ENCODE data around the gene EFHC2.
"Not testable (repeated sequence)": the region's sequence is repeated elsewhere in the genome, so short reads cannot be mapped to it uniquely, and the experiment has no call there.

Gene EFHC2

GRCh38 chrX:44227991-44228390 lies 115.5 kb downstream of the EFHC2 start:
- DNase-seq: no peak

GRCh38 chrX:44225667-44226066 lies 117.8 kb downstream of the EFHC2 start:
- no peak for DNase-seq

- no peak for DNase-seq
Measured at GRCh38 chrX:44224760-44225159, 118.7 kb downstream of the EFHC2 start.

DNA sequence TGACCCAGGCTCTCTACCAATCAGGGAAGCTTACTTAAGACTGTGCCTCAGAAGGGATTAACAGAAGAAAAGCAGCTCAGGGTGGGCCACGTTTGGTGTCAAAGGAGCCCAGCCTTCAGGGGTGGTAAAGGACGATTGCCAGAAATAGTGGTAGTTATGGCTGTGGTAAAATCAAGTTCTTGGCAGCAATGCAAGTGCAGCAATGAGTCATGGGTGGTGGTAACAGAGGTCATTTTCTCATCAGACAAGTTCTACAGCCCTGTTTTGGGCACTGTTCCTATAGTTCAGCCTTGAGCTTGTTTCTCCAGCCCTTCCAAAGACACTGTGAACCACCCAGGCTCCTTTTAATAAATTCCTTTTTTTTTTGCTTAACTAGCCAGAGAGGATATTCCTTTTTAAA lies 120.3 kb downstream of the EFHC2 start:
- no peak for DNase-seq

DNA sequence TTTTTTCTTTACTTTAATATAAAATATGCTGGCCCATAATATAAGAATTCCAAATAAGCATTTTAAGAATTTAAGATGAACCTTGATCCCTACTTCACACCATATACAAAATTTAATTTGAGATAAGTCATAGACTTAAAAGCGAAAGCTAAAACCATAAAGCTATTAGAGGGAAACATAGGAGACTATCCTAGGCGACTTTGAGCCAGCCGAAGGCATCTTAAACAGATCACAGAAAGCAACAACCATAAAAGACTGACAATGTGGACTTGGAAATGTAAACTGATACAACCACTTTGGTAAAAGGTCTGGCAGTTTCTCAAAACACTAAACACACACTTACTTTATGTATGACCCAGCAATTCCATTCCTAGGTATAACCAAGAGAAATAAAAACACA lies 125.0 kb downstream of the EFHC2 start:
- no peak for DNase-seq

DNA sequence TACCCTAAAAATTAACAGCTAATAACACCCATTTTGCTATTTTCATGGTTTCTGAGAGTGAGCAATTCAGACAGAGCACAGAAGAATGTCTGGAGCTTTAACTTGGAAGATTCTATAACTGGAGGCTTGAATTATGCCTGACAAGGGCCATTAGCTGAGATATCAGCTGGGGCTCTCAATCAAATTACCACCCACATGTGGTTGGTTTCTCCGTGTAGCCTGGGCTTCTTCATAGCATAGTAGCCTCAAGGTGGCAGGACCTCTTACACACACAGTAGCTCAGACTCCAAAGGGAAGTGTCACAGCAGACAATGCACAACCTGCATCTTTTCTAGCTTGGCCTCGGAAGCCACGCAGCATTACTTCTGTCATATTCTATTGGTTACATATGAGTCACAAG lies 127.3 kb downstream of the EFHC2 start:
- no peak for DNase-seq

GRCh38 chrX:44203791-44204190 lies 139.7 kb downstream of the EFHC2 start:
- no peak for DNase-seq

DNA sequence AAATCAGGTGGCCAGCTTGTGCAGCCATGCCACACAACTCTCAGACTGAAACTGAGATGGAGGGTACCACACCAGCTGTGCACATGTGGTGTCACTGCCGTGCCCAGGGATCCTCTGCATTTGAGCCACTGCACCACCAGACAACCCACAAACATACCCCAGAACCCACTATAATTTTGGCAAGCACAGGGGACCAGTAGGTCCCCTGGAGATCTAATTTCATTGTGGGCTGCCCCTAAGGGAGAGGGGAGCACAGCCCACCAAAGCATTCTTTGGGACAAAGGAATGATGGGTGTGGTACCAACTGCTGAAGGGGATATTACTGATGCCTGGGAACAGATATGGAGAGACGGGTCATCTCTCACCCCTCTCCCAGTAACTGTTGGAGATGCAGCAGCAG lies 140.9 kb downstream of the EFHC2 start:
- no peak for DNase-seq

- no peak for DNase-seq
Measured at GRCh38 chrX:44189116-44189515, 154.4 kb downstream of the EFHC2 start.

- not testable (repeated sequence) for DNase-seq
Measured at GRCh38 chrX:44187915-44188314, 155.6 kb downstream of the EFHC2 start.

- DNase-seq: no peak
Measured at GRCh38 chrX:44183329-44183728, 160.1 kb downstream of the EFHC2 start.

DNA sequence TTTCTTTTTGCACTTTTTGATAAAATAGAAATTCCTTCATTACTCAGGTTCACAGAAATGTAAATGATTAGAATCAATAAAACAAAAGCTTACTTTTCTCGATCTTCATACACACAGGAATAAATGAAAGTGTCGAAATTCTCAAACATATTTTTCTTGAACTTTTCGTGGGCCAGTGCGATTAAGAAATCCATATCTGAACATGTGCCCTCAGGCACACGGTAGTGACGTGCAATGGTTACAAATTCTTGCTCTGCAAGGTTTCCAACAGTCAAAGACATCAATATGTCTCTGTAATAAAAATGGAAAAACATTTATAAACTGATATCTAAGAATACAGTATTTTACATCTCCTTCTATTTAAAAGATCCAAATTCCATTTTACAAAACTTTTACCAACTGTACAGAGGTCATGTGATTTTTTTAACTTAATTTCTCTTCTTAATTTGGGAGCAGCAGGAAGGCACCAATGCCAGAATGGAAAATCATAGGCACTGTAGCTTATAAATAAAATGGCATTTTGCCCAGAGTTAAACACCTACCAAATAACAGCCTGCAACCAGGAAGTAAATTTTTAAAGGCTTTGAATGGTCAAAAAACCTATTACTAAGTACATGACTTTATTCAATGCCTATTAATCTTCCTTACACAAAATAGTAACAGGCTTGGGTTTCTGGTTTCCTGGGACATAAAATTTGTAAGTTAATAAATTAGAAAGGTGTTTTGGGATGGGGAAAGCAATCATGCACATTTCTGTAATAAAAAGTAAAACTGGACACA lies 165.0 kb downstream of the EFHC2 start:
- DNase-seq: no peak

- no peak for DNase-seq
Measured at GRCh38 chrX:44175455-44175854, 168.0 kb downstream of the EFHC2 start.

GRCh38 chrX:44174061-44174460 lies 169.4 kb downstream of the EFHC2 start:
- DNase-seq: no peak

DNA sequence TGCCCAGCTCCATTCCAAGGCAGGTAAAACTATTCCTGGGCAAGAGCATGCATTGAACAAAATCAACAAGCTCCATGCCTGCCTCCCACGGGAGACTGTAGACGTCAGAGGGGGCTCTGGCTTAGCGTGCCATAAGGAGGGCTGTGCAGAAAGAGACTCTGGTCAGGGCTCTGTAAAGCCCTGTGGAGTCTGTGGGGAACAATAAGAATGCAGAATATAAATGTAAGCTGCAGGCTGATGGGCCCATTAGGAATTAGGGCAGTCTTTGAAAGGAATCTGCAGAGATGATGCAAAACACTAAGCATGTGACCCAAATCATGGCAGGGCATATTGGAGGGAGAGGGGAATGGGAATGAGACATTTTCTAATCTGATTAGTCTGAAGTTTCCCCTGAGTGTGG lies 170.3 kb downstream of the EFHC2 start:
- DNase-seq: no peak

DNA sequence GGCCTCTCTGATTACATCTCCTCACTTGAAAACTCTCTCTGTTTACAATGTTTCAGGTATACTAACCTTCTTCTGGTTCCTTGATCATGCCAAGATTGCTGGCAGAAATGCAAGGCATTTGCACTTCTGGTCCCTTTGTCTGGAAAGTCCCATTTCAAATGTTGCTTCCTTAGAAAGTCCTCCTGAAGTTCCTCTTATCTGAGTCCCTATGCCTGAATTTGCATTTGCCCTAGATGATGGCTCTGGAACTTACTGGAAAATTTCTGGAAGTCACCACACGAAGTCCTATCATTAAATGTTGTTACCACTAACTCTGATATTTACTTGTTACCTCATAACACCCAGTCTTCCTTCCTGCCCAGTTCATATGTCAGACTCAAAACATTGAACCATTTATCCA lies 176.4 kb downstream of the EFHC2 start:
- no peak for DNase-seq

- no peak for DNase-seq
Measured at GRCh38 chrX:44162964-44163475, 180.5 kb downstream of the EFHC2 start.

- DNase-seq: no peak
Measured at GRCh38 chrX:44157858-44158257, 185.6 kb downstream of the EFHC2 start.

DNA sequence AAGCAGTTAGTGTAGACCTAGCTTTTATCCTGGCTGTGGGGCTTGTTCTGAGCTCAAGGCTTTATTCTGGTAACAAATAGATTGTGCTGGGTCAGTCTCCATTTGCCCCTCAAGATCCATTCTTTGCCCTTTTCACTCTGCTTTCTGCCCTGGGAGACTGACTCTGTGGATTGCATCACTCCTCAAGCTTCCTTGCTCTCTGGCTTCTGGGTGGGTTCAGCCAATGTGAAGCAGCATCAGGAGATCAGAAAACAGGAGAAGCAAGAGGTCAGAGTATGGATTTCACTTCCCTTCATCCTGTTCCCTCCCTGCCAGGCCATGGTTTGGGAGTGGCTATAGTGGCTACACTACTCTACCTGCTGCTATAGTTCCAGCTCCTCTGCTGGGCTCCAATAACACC lies 186.2 kb downstream of the EFHC2 start:
- no peak for DNase-seq

GRCh38 chrX:44156726-44157125 lies 186.7 kb downstream of the EFHC2 start:
- DNase-seq: no peak

DNA sequence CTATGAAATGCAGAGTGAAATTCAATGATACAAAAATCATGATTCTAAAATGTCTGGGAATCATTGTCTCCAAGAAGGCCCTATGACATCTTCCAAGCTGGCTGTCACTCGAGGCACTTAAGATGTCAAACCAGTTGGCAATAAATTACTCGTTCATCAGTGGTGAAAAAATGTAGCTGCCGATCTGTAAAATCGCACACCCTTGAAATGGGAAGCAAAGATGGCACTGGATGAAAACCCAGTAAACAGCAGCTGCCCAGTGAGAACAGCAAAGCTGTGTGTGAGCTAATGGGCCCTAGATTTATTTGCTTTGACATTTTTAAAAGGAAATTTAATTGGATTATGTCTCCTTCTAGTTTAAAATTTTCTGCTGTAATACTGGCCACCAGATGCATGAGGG lies 188.3 kb downstream of the EFHC2 start:
- no peak for DNase-seq

- no peak for DNase-seq
Measured at GRCh38 chrX:44152852-44153251, 190.6 kb downstream of the EFHC2 start.

- no peak for DNase-seq
Measured at GRCh38 chrX:44147130-44147529, 196.3 kb downstream of the EFHC2 start.

DNA sequence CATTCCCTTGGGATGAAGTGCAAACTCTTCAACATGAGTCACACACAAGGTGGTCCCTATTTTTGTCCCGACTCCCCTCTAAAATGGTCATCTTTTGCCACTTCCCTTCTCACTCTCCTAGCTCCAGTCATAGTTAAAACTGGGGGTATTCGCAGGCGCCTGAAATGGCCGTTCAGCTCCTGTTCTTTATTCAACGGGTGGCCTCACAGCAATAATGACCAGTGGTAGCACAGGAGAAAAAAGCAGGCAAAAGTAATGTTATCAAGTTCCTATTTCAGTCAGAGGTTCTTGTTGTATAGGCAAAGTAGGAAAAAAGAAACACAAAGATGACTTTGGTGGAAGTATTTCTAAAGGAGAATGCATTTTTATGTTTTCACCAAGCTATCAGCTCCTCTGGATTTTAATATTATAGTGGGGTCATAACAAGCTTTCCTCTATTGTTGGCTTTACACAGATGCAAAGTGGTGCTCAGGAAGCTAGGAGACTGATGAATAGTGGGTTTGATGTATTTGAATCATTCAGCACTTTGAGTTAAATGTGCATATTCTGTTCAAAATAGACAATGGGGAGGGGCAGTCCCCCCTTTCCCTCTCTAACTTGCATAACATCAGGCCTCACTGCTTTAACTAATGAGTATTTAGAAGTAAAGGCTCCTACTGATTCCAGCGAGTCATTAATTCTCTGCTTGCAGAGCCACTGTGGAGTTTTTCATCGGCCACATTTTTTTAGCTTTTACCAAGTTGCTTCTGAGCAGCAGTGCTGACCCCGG lies 199.1 kb downstream of the EFHC2 start:
- no peak for DNase-seq

Measured in CD4-positive, alpha-beta T cell treated with Interleukin-12 subunit alpha and Interleukin-12 subunit beta, for 1 hour (primary cell).